ENCODE results near the gene PRKG1. TPM values are rescaled to one million over a fixed set of nuclear protein-coding genes. Genes with fewer than 3 reads are reported as not detected.

The PRKG1 gene
- total and polyA plus RNA-seq, 2 of the 8 experiments (the other 6 are each of a cell fraction or from before 2014, with no cell fraction given): 4.2 to 15.2 TPM

- Histone ChIP-seq H3K9ac (replicated peaks in 1 of 4; ENCODE audit: extremely low read depth in 1 of 4, low read depth in 3 of 4, low read length in 3 of 4) (no peak overlapping the region), H3K79me2 (ENCODE audit: control insufficient read depth in 1 of 2, insufficient read depth in 2 of 2, low read length in 2 of 2) (no peaks in the 10 kb centered on the region), H3K14ac (ENCODE audit: insufficient read length) (no peak overlapping the region), H2AFZ (ENCODE audit: low read length) (no peak overlapping the region), H2AK5ac (ENCODE audit: low read depth, low read length) (no peak overlapping the region), H2BK120ac (replicated peaks; ENCODE audit: low read depth, low read length) (no peak overlapping the region), H3K18ac (ENCODE audit: extremely low read depth, low read length) (no peak overlapping the region), H3K4me1 (replicated peaks in 1 of 4; ENCODE audit: control insufficient read depth in 3 of 4, insufficient read depth in 4 of 4, low read length in 3 of 4) (no peaks in the 10 kb centered on the region), H3K56ac (replicated peaks; ENCODE audit: insufficient read length, low read depth, low read length) (no peak overlapping the region), H3K9me3 (ENCODE audit: insufficient read depth in 2 of 2, low read depth in 1 of 2, low read length in 1 of 2) (no peaks in the 10 kb centered on the region; a peak in 1 of 4 replicates), H4K91ac (replicated peaks; ENCODE audit: insufficient read length, low read length) (no peak overlapping the region), H3K4ac (replicated peaks; ENCODE audit: insufficient read length, low read depth, low read length) (no peak overlapping the region), H3K4me2 (ENCODE audit: insufficient read depth in 1 of 2, low read depth in 2 of 2, low read length in 2 of 2) (no peak overlapping the region), H4K20me1 (replicated peaks in 1 of 2; ENCODE audit: control insufficient read depth in 1 of 2, insufficient read depth in 2 of 2, low read length in 2 of 2) (no peaks in the 10 kb centered on the region), H2BK15ac (ENCODE audit: low read length) (no peak overlapping the region), H3K79me1 (ENCODE audit: low read depth, low read length) (no peaks in the 10 kb centered on the region), H4K5ac (ENCODE audit: insufficient read length, low read depth, low read length) (no peak overlapping the region), H3K4me3 (ENCODE audit: extremely low read depth in 1 of 4, insufficient read depth in 2 of 4, low read depth in 3 of 4, low read length in 4 of 4) (no peak overlapping the region), H3K23me2 (ENCODE audit: low read depth, low read length) (no peaks in the 10 kb centered on the region), H2BK5ac (ENCODE audit: low read depth, low read length) (no peak overlapping the region), H2BK12ac (ENCODE audit: low read depth, low read length) (no peak overlapping the region), H3K23ac (ENCODE audit: insufficient read length) (no peak overlapping the region), H2BK20ac (ENCODE audit: low read length) (no peak overlapping the region), H3K27me3 (replicated peaks in 1 of 4; ENCODE audit: control insufficient read depth in 3 of 4, extremely low read depth in 1 of 4, insufficient read depth in 3 of 4, low read length in 3 of 4) (no peaks in the 10 kb centered on the region), H4K8ac (ENCODE audit: extremely low read depth, insufficient read depth, low read length) (no peak overlapping the region), H3K27ac (ENCODE audit: low read depth, low read length) (no peak overlapping the region), H3K36me3 (ENCODE audit: control insufficient read depth in 2 of 4, insufficient read depth in 4 of 4, low read length in 3 of 4) (peaks cover 0 to 2% (median 0%) of the 10 kb centered on the region in 4 experiments; a peak in 1 of 8 replicates)
- POLR2A ChIA-PET (ENCODE audit: partially characterized antibody): interaction anchor here (0.8 kb wide), 1 partner anchor 11 kb away, joined by 3 read pairs; no protein-coding TSS in a partner anchor
- WGBS, 2 experiments (ENCODE audit: extremely low coverage in 1 of 2, insufficient coverage in 1 of 2, insufficient read length in 1 of 2, insufficient replicate concordance in 2 of 2, low coverage in 1 of 2, low lambda C conversion rate in 2 of 2, missing lambda C conversion rate in 1 of 2): 100% methylated on average over 1 of the region's 1 CpG; no CpG with 5 or more reads in 1 of the 2 experiments
- CTCF ChIA-PET (ENCODE audit: partially characterized antibody): no interaction called here
- TF ChIP-seq TAF7 (optimal IDR thresholded peaks at IDR 0.05; ENCODE audit: borderline replicate concordance, low read depth, low read length): no peak
- TF ChIP-seq SIX5 (IDR thresholded peaks at IDR 0.05; ENCODE audit: low read depth, low read length): no peak
- no peak for TF ChIP-seq EP300 (IDR thresholded peaks at IDR 0.05; ENCODE audit: borderline replicate concordance in 1 of 2, low read depth in 2 of 2, low read length in 2 of 2)
- TF ChIP-seq RXRA (IDR thresholded peaks at IDR 0.05; ENCODE audit: insufficient read depth, low read depth, low read length): no peak
- TF ChIP-seq CBX8 (IDR thresholded peaks at IDR 0.05; ENCODE audit: borderline replicate concordance, low read depth, low read length): no peak
- no peak for TF ChIP-seq SRF (IDR thresholded peaks at IDR 0.05; ENCODE audit: low read depth, low read length)
- no peak for TF ChIP-seq ZNF274 (IDR thresholded peaks at IDR 0.05; ENCODE audit: borderline replicate concordance, extremely low read depth, low read length)
- TF ChIP-seq MAFK (IDR thresholded peaks at IDR 0.05; ENCODE audit: low read depth, low read length): no peak
- no peak for TF ChIP-seq PHF8 (conservative IDR thresholded peaks at IDR 0.05; ENCODE audit: low read depth, low read length)
- TF ChIP-seq USF2 (IDR thresholded peaks at IDR 0.05; ENCODE audit: low read length): no peak
- no peak for TF ChIP-seq RBBP5 (IDR thresholded peaks at IDR 0.05; ENCODE audit: borderline replicate concordance, low read depth, low read length)
- FAIRE-seq (no peak), DNase-seq (ENCODE audit: low read depth in 1 of 2, low spot score in 2 of 2) (no peak)
Measured at GRCh38 chr10:52276986-52277385, 1202.7 kb downstream of the PRKG1 start.

Measured in H1 (cell line).